Renal cortex interstitium (tissue), 11 donors: Measurements from ENCODE around the gene NHSL2. TPM values are rescaled to one million over a fixed set of nuclear protein-coding genes. Genes with fewer than 3 reads are reported as not detected.

ENCODE experiments used
- DNase-seq, 11 donors: peaks; one replicate each; pipeline ENCODE4 v3.0.0-alpha.2; 2013; ENCODE audit warnings: low read depth in 9 of 11, low spot score in 4 of 11; ENCODE audit errors: extremely low read depth in 1 of 11
- polyA plus RNA-seq, 3 donors: library from polyadenylated mRNA; unstranded; fragments of 120-200 nt; gene quantifications; one replicate each; pipeline ENCODE4 v1.2.1, GENCODE V29; 2013; ENCODE audit not compliant: insufficient read length in 3 of 3

The NHSL2 gene
- polyA plus RNA-seq, 3 donors, result 9.4 to 10.1 (median 10.0) TPM

DNA sequence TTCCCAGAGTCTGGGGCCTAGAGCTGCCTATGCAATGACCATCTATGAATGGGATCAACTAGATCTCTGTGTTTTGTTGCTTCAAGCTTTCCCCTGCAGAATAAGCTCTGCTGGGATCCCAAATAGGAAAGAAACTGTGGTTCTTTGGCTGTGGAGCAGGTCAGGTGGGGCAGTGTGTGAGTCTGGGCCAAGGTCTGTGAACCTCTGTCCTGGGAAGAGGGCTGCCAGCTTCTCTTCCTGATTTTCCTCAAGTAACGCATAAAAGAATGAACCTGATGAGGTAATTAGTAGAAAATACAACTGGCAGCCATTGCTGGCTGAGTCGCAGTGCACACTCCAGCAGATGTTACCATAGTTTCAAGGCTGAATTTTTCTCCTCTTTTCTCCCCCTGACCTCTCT is 266.3 kb downstream of the NHSL2 start:
- DNase-seq, result no peak

GRCh38 chrX:72180539-72180938 is 269.9 kb downstream of the NHSL2 start:
- DNase-seq, result no peak

GRCh38 chrX:72181178-72182125 is 270.8 kb downstream of the NHSL2 start, which contains the start of gene PIN4:
Gene PIN4, plus strand, starts transcription at chrX:72181757. Its CDS starts 29 bp downstream, at chrX:72181786.
- DNase-seq, result peak; percentile 78 to 96 (median 88)

- DNase-seq, result no peak
Measured at GRCh38 chrX:72182924-72183323, 272.3 kb downstream of the NHSL2 start.

GRCh38 chrX:72201836-72202536 is 291.3 kb downstream of the NHSL2 start:
- DNase-seq, result no peak

Other genes starting within 250 kb of the NHSL2 start
- gene CXorf49, start 192.6 kb upstream of the NHSL2 start, polyA plus RNA-seq, result not detected
- gene CXorf49B, start 147.5 kb upstream of the NHSL2 start, polyA plus RNA-seq, result not detected
- 10 to 100 TPM; 21.4 to 24.6 (median 22.1) TPM for gene RTL5, start 221.1 kb downstream of the NHSL2 start, polyA plus RNA-seq